ENCODE data around the gene ZDHHC8.

ZDHHC8 gene

GRCh38 chr22:20181194-20181883, 49.7 kb downstream of the ZDHHC8 start:
- TF ChIP-seq, protein P1, sequence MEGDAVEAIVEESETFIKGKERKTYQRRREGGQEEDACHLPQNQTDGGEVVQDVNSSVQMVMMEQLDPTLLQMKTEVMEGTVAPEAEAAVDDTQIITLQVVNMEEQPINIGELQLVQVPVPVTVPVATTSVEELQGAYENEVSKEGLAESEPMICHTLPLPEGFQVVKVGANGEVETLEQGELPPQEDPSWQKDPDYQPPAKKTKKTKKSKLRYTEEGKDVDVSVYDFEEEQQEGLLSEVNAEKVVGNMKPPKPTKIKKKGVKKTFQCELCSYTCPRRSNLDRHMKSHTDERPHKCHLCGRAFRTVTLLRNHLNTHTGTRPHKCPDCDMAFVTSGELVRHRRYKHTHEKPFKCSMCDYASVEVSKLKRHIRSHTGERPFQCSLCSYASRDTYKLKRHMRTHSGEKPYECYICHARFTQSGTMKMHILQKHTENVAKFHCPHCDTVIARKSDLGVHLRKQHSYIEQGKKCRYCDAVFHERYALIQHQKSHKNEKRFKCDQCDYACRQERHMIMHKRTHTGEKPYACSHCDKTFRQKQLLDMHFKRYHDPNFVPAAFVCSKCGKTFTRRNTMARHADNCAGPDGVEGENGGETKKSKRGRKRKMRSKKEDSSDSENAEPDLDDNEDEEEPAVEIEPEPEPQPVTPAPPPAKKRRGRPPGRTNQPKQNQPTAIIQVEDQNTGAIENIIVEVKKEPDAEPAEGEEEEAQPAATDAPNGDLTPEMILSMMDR (IDR thresholded peaks at IDR 0.05; ENCODE audit: low read depth, low read length): no peak
- Histone ChIP-seq H3K27ac (no peak overlapping the region), H3K36me3 (no peaks in the 10 kb centered on the region), H3K27me3 (ENCODE audit: insufficient read depth, low read depth, severe bottlenecking) (no peaks in the 10 kb centered on the region), H3K4me3 (ENCODE audit: low read depth, low read length) (no peak overlapping the region), H3K9me3 (ENCODE audit: severe bottlenecking) (no peaks in the 10 kb centered on the region)
- DNase-seq: no peak

- TF ChIP-seq, protein P1 (IDR thresholded peaks at IDR 0.05; ENCODE audit: low read depth, low read length): no peak
- H3K27me3 ChIP-seq (ENCODE audit: insufficient read depth, low read depth, severe bottlenecking): no peaks in the 10 kb centered on the region
- H3K27ac ChIP-seq: no peak overlapping the region
- H3K4me3 ChIP-seq (ENCODE audit: low read depth, low read length): no peak overlapping the region
- H3K36me3 ChIP-seq: no peaks in the 10 kb centered on the region
- H3K9me3 ChIP-seq (ENCODE audit: severe bottlenecking): no peaks in the 10 kb centered on the region
- DNase-seq: no peak
These were observed 50.3 kb downstream of the ZDHHC8 start for GRCh38 chr22:20181884-20182236.

- DNase-seq: no peak
- H3K36me3 ChIP-seq: no peaks in the 10 kb centered on the region
- TF ChIP-seq, protein P1 (IDR thresholded peaks at IDR 0.05; ENCODE audit: low read depth, low read length): no peak
- H3K27ac ChIP-seq: no peak overlapping the region
- no peaks in the 10 kb centered on the region for H3K27me3 ChIP-seq (ENCODE audit: insufficient read depth, low read depth, severe bottlenecking)
- no peaks in the 10 kb centered on the region for H3K9me3 ChIP-seq (ENCODE audit: severe bottlenecking)
- no peak overlapping the region for H3K4me3 ChIP-seq (ENCODE audit: low read depth, low read length)
These were observed 50.8 kb downstream of the ZDHHC8 start for GRCh38 chr22:20182365-20182764.

DNA sequence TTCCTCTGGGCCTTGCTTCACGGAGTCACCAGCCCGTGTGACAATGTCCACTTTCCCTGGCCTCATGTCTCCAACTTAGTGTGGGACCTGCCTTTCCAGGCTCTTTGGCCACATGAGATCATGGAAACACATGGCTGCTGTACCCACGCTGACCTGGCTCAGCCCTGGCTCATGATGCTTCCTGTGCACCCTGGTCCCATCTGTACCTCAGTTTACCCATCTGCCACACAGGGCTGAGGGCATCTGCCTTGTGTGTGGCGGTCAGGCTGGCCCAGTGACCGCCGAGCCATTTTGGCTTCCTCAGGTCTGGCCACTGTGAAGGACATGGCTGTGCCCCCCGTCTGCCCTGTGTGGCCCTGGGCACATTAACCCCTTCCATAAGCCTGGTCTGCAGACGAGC, 51.5 kb downstream of the ZDHHC8 start:
- TF ChIP-seq, protein P1 (IDR thresholded peaks at IDR 0.05; ENCODE audit: low read depth, low read length): no peak
- Histone ChIP-seq H3K4me3 (ENCODE audit: low read depth, low read length) (no peak overlapping the region), H3K36me3 (no peaks in the 10 kb centered on the region), H3K27ac (no peak overlapping the region), H3K27me3 (ENCODE audit: insufficient read depth, low read depth, severe bottlenecking) (no peaks in the 10 kb centered on the region), H3K9me3 (ENCODE audit: severe bottlenecking) (no peaks in the 10 kb centered on the region)
- DNase-seq: no peak

DNA sequence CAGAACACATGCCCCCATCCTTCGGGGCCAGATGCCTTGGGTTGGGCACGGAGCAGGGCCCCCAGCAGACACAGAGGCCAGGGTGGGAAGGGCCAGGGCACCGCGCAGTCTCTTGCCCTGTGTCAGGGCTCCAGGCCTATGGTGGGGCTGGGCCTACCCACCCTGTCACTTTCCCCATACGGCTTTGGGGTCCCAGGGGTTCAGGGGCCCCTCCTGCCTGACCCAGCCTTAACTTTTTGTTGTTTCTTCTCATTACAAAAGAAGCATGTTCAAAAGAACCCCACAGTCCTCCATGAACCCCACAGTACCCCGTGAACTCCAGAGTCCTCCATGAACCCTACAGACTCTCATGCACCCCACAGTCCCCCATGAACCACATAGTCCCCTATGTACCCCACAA, 52.2 kb downstream of the ZDHHC8 start:
- H3K27me3 ChIP-seq (ENCODE audit: insufficient read depth, low read depth, severe bottlenecking): no peaks in the 10 kb centered on the region
- TF ChIP-seq, protein P1 (IDR thresholded peaks at IDR 0.05; ENCODE audit: low read depth, low read length): no peak
- no peak overlapping the region for H3K27ac ChIP-seq
- no peaks in the 10 kb centered on the region for H3K9me3 ChIP-seq (ENCODE audit: severe bottlenecking)
- H3K4me3 ChIP-seq (ENCODE audit: low read depth, low read length): no peak overlapping the region
- H3K36me3 ChIP-seq: no peaks in the 10 kb centered on the region
- no peak for DNase-seq
